Measurements from ENCODE around the gene ITSN1. TPM values are rescaled to one million over a fixed set of nuclear protein-coding genes. Genes with fewer than 3 reads are reported as not detected.

Gene ITSN1
- total and polyA plus RNA-seq, 3 donors from 2014 or later = 20.0 to 56.6 (median 48.4) TPM

DNA sequence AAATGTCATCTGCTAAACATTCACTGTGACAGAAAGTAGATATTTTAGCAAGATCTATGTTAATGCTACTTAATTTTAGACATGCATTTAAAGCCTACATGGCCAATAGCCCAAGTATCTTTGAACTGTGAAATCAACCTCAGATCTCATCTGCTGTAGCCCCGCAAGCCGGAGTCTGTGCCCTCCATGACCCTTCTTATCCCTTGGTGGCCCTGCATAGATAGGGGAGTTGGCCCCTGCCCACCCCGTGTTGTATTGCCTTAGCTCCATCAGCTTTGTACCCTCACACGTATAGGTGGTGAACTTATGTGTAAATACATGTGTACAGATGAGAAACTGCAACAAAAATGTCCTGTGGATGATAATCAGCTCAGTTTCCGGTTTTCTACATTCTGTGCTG, 254.8 kb downstream of the ITSN1 start:
- Histone ChIP-seq H3K27me3 (no peaks in the 10 kb centered on the region), H3K27ac (no peak overlapping the region), H3K4me3 (no peak overlapping the region), H3K9me3 (no peaks in the 10 kb centered on the region), H3K36me3 (ENCODE audit: low read depth, missing control alignments) (no peaks in the 10 kb centered on the region), H3K4me1 (peaks cover 4% of the 10 kb centered on the region)
- intact Hi-C loops (cut with DNase I; ENCODE audit: low total_unique reads) = no loop called here
- WGBS, 2 donors = 87 to 90% methylated on average over 5 of the region's 5 CpGs
- no peak for DNase-seq
- TF ChIP-seq, protein P1, sequence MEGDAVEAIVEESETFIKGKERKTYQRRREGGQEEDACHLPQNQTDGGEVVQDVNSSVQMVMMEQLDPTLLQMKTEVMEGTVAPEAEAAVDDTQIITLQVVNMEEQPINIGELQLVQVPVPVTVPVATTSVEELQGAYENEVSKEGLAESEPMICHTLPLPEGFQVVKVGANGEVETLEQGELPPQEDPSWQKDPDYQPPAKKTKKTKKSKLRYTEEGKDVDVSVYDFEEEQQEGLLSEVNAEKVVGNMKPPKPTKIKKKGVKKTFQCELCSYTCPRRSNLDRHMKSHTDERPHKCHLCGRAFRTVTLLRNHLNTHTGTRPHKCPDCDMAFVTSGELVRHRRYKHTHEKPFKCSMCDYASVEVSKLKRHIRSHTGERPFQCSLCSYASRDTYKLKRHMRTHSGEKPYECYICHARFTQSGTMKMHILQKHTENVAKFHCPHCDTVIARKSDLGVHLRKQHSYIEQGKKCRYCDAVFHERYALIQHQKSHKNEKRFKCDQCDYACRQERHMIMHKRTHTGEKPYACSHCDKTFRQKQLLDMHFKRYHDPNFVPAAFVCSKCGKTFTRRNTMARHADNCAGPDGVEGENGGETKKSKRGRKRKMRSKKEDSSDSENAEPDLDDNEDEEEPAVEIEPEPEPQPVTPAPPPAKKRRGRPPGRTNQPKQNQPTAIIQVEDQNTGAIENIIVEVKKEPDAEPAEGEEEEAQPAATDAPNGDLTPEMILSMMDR (IDR thresholded peaks at IDR 0.05) = no peak

- H3K9me3 ChIP-seq = no peaks in the 10 kb centered on the region
- no peak for DNase-seq
- intact Hi-C loops (cut with DNase I; ENCODE audit: low total_unique reads) = no loop called here
- 91 to 97% methylated on average over 3 of the region's 3 CpGs for WGBS, 2 donors
- no peaks in the 10 kb centered on the region for H3K27me3 ChIP-seq
- peaks cover 4% of the 10 kb centered on the region for H3K4me1 ChIP-seq
- H3K4me3 ChIP-seq = no peak overlapping the region
- H3K27ac ChIP-seq = no peak overlapping the region
- H3K36me3 ChIP-seq (ENCODE audit: low read depth, missing control alignments) = no peaks in the 10 kb centered on the region
- no peak for TF ChIP-seq POLR2A (IDR thresholded peaks at IDR 0.05)
- TF ChIP-seq, protein P1 (IDR thresholded peaks at IDR 0.05) = no peak
These were observed 255.4 kb downstream of the ITSN1 start for GRCh38 chr21:33897739-33898138.

DNA sequence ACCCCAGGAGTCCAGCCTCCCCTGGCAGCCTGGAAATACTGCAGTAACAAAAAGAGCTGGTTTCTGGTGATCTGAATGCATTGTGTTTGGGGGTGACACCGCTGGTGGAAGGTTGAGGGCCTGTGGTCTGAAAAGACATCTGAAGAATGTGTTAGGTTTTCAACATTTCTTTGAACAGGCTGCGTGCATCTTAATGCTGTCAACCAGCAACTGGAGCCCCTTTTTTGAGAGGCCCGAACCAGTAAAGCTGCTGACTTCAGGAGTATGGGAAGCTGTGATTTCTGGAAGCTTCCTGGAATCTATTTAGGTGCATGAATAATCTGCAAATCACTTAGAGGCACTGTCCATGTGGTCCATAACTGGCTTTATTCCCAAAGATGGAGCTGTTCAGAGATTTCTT, 256.3 kb downstream of the ITSN1 start:
- H3K4me3 ChIP-seq = no peak overlapping the region
- H3K27me3 ChIP-seq = no peaks in the 10 kb centered on the region
- no peak for DNase-seq
- H3K36me3 ChIP-seq (ENCODE audit: low read depth, missing control alignments) = no peaks in the 10 kb centered on the region
- no peak for TF ChIP-seq POLR2A (IDR thresholded peaks at IDR 0.05)
- TF ChIP-seq, protein P1 (IDR thresholded peaks at IDR 0.05) = no peak
- WGBS, 2 donors = 94 to 96% methylated on average over 3 of the region's 3 CpGs
- intact Hi-C loops (cut with DNase I; ENCODE audit: low total_unique reads) = no loop called here
- H3K9me3 ChIP-seq = no peaks in the 10 kb centered on the region
- H3K27ac ChIP-seq = peak overlapping the region in 1 of 2 donors; percentile 0
- H3K4me1 ChIP-seq = peaks cover 4% of the 10 kb centered on the region

- 67 to 80% methylated on average over 3 to 5 of the region's 5 CpGs for WGBS, 2 donors
- Histone ChIP-seq H3K27me3 (no peaks in the 10 kb centered on the region), H3K36me3 (ENCODE audit: low read depth, missing control alignments) (no peaks in the 10 kb centered on the region), H3K4me3 (no peak overlapping the region), H3K4me1 (peaks cover 8% of the 10 kb centered on the region), H3K9me3 (no peaks in the 10 kb centered on the region), H3K27ac (peak overlapping the region in 1 of 2 donors; percentile 0)
- DNase-seq = no peak
- intact Hi-C loops (cut with DNase I; ENCODE audit: low total_unique reads) = no loop called here
- TF ChIP-seq POLR2A (IDR thresholded peaks at IDR 0.05) = no peak
- TF ChIP-seq, protein P1 (IDR thresholded peaks at IDR 0.05) = no peak
These were observed 256.9 kb downstream of the ITSN1 start for GRCh38 chr21:33899199-33899598.
